MM.1S (cell line): ENCODE results near the gene GPR176.

Source experiments
- DNase-seq: peaks from one replicate; pipeline ENCODE4 v3.0.0-alpha.2; 2015
- H2AFZ ChIP-seq: fragments of 300-600 bp; sonication (generic); 2 replicates; pipeline ENCODE4 v1.6.0; 2016; ENCODE audit warnings: antibody characterized with exemption, low read length
- H3F3A ChIP-seq: fragments of 300-600 bp; sonication (generic); 2 replicates; pipeline ENCODE4 v1.6.1; 2016; ENCODE audit warnings: mild to moderate bottlenecking, antibody characterized with exemption, low read length, moderate library complexity, mixed read lengths; ENCODE audit not compliant: insufficient read depth
- H3K27ac ChIP-seq: fragments of 300-600 bp; sonication (generic); 2 replicates; pipeline ENCODE4 v1.5.1; 2016; ENCODE audit warnings: mild to moderate bottlenecking, low read length
- H3K27me3 ChIP-seq: fragments of 300-600 bp; sonication (generic); replicated peaks from 2 replicates; pipeline ENCODE4 v1.6.0; 2016; ENCODE audit warnings: low read length; ENCODE audit not compliant: insufficient read depth
- H3K36me3 ChIP-seq: fragments of 300-600 bp; sonication (generic); replicated peaks from 2 replicates; pipeline ENCODE4 v1.6.1; 2016; ENCODE audit warnings: mild to moderate bottlenecking, low read length, mixed read lengths; ENCODE audit not compliant: insufficient read depth
- H3K4me1 ChIP-seq: fragments of 300-600 bp; sonication (generic); 2 replicates; pipeline ENCODE4 v1.6.1; 2016; ENCODE audit warnings: low read length, mixed read lengths
- H3K4me2 ChIP-seq: fragments of 300-600 bp; sonication (generic); 2 replicates; pipeline ENCODE4 v1.6.0; 2016; ENCODE audit warnings: low read depth, low read length
- H3K4me3 ChIP-seq: fragments of 300-600 bp; sonication (generic); 2 replicates; pipeline ENCODE4 v1.5.1; 2016; ENCODE audit warnings: low read length, mixed read lengths
- H3K79me2 ChIP-seq: fragments of 300-600 bp; sonication (generic); 2 replicates; pipeline ENCODE4 v1.6.1; 2016; ENCODE audit warnings: mixed run types, low read length, mixed read lengths
- H3K9ac ChIP-seq: fragments of 300-600 bp; sonication (generic); 2 replicates; pipeline ENCODE4 v1.6.1; 2016; ENCODE audit warnings: low read length, mixed read lengths
- H3K9me2 ChIP-seq: fragments of 300-600 bp; sonication (generic); replicated peaks from 2 replicates; pipeline ENCODE4 v1.6.1; 2016; ENCODE audit warnings: mild to moderate bottlenecking, low read length, mixed read lengths; ENCODE audit not compliant: insufficient read depth
- H3K9me3 ChIP-seq: fragments of 300-600 bp; sonication (generic); replicated peaks from 2 replicates; pipeline ENCODE4 v1.6.1; 2016; ENCODE audit warnings: mild to moderate bottlenecking, low read length, mixed read lengths; ENCODE audit not compliant: insufficient read depth
- H4K20me1 ChIP-seq: fragments of 300-600 bp; sonication (generic); 2 replicates; pipeline ENCODE4 v1.6.1; 2016; ENCODE audit warnings: mild to moderate bottlenecking, low read length, moderate library complexity, mixed read lengths; ENCODE audit not compliant: insufficient read depth
- EZH2 ChIP-seq: fragments of 300-600 bp; sonication (generic); optimal IDR thresholded peaks from 2 replicates; pipeline ENCODE3; 2017; ENCODE audit warnings: low read depth, mild to moderate bottlenecking, antibody characterized with exemption, low read length, mixed read lengths
- EZH2phosphoT487 ChIP-seq: fragments of 300-600 bp; sonication (generic); IDR thresholded peaks from 2 replicates; pipeline ENCODE4 v1.6.1; 2018; ENCODE audit warnings: antibody characterized with exemption, low read length
- TF ChIP-seq, protein P1 (sequence below): fragments of 300-600 bp; sonication (generic); IDR thresholded peaks from 2 replicates; pipeline ENCODE4 v1.5.1; 2016; ENCODE audit warnings: antibody characterized with exemption, low read length, mixed read lengths

Gene GPR176

GRCh38 chr15:39794954-39795353 lies 125.1 kb downstream of the GPR176 start:
- Histone ChIP-seq H3K4me2 (no peak overlapping the region), H3K4me3 (no peak overlapping the region), H3K79me2 (no peaks in the 10 kb centered on the region), H3K9me2 (no peaks in the 10 kb centered on the region), H3K9me3 (no peaks in the 10 kb centered on the region), H3K4me1 (no peaks in the 10 kb centered on the region), H2AFZ (no peak overlapping the region), H3F3A (no peaks in the 10 kb centered on the region), H3K9ac (no peak overlapping the region), H3K27me3 (no peaks in the 10 kb centered on the region), H3K27ac (no peak overlapping the region), H4K20me1 (no peaks in the 10 kb centered on the region), H3K36me3 (no peaks in the 10 kb centered on the region)
- no peak for DNase-seq
- TF ChIP-seq EZH2phosphoT487 (no peak), EZH2 (no peak)
- TF ChIP-seq, protein P1, sequence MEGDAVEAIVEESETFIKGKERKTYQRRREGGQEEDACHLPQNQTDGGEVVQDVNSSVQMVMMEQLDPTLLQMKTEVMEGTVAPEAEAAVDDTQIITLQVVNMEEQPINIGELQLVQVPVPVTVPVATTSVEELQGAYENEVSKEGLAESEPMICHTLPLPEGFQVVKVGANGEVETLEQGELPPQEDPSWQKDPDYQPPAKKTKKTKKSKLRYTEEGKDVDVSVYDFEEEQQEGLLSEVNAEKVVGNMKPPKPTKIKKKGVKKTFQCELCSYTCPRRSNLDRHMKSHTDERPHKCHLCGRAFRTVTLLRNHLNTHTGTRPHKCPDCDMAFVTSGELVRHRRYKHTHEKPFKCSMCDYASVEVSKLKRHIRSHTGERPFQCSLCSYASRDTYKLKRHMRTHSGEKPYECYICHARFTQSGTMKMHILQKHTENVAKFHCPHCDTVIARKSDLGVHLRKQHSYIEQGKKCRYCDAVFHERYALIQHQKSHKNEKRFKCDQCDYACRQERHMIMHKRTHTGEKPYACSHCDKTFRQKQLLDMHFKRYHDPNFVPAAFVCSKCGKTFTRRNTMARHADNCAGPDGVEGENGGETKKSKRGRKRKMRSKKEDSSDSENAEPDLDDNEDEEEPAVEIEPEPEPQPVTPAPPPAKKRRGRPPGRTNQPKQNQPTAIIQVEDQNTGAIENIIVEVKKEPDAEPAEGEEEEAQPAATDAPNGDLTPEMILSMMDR, result no peak

DNA sequence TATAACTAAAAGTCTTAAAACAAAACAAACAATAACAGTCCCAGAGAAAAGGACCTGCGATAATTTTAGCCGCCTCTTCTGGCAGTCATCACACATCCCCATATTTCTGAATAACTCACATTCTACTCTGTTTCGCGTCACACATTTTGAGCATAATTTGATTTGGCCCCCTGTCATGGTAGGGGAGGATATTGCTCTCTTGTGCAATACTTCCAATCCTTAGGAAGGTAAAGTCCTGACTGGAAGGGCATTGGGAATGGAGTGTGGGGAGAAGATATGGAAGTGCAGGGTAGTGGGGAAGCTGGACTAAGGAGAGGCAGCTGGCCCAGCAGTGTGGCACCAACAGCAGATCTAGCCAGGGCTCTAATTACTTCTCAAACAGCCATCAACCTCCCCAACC lies 126.1 kb downstream of the GPR176 start:
- no peaks in the 10 kb centered on the region for H3K4me1 ChIP-seq
- H3K4me2 ChIP-seq, result no peak overlapping the region
- H3K9me3 ChIP-seq, result no peaks in the 10 kb centered on the region
- no peaks in the 10 kb centered on the region for H4K20me1 ChIP-seq
- no peak overlapping the region for H3K9ac ChIP-seq
- TF ChIP-seq, protein P1, result no peak
- no peak for TF ChIP-seq EZH2
- TF ChIP-seq EZH2phosphoT487, result no peak
- no peaks in the 10 kb centered on the region for H3K9me2 ChIP-seq
- DNase-seq, result no peak
- no peak overlapping the region for H3K27ac ChIP-seq
- H3K27me3 ChIP-seq, result no peaks in the 10 kb centered on the region
- no peak overlapping the region for H2AFZ ChIP-seq
- no peaks in the 10 kb centered on the region for H3K36me3 ChIP-seq
- H3K4me3 ChIP-seq, result no peak overlapping the region
- H3F3A ChIP-seq, result no peaks in the 10 kb centered on the region
- H3K79me2 ChIP-seq, result no peaks in the 10 kb centered on the region

- Histone ChIP-seq H2AFZ (no peak overlapping the region), H3K36me3 (no peaks in the 10 kb centered on the region), H3K9me3 (no peaks in the 10 kb centered on the region), H3K4me2 (no peak overlapping the region), H3K9me2 (no peaks in the 10 kb centered on the region), H3K27ac (no peak overlapping the region), H3K9ac (no peak overlapping the region), H3K4me1 (peaks cover 7% of the 10 kb centered on the region; the same call in 1 of the 2 replicates), H3K4me3 (no peak overlapping the region), H3F3A (0 out of 2 replicates have a peak, but pooled peaks cover 2% of the 10 kb centered on the region), H3K27me3 (no peaks in the 10 kb centered on the region), H3K79me2 (no peaks in the 10 kb centered on the region), H4K20me1 (no peaks in the 10 kb centered on the region)
- TF ChIP-seq EZH2phosphoT487, result no peak
- TF ChIP-seq, protein P1, result no peak
- TF ChIP-seq EZH2, result no peak
- no peak for DNase-seq
These were observed 127.2 kb downstream of the GPR176 start for GRCh38 chr15:39792844-39793335.
